HG03565 (cell line): Measurements from ENCODE around the gene AP4E1.
"Not testable (repeated sequence)": the region's sequence is repeated elsewhere in the genome, so short reads cannot be mapped to it uniquely, and the experiment has no call there.

Source experiments
- ATAC-seq: cut with Tn5 transposase; IDR thresholded peaks from one replicate; pipeline ENCODE4 v1.9.1; 2021; ENCODE audit warnings: mild to moderate bottlenecking, moderate library complexity; ENCODE audit not compliant: unreplicated experiment

The AP4E1 gene

DNA sequence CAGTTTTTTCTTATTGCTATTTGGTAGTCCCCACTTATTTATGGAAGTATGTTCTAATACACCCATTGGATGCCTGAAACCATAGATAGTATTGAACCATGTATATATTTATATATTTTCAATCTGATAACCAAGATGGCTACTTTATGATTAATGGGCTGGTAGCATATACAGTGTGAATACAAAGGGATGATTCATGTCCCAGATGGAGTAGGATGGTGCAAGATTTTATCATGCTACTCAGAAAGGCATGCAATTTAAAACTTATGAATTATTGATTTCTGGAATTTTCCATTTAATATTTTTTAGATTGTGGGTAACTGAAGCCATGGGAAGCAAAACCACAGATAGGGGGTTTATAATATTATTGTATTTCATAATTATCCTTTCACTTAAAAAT is 35.2 kb downstream of the AP4E1 start:
- ATAC-seq, result no peak

DNA sequence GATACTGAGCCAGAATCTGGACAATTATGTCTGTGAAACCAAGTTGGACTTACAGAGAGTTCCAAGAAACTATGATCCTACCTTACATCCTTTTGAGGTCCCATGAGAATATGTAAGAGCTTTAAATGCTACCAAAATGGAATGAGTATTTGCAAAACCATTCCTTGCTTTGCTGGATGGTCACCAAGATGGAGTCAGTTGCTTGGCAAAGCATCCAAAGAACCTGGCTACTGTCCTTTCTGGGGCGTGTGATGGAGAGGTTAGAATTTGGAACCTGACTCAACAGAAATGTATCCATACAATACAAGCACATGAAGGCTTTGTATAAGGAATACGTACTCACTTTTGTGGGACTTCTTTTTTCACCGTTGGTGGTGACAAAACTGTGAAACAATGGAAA is 36.2 kb downstream of the AP4E1 start:
- no peak for ATAC-seq

DNA sequence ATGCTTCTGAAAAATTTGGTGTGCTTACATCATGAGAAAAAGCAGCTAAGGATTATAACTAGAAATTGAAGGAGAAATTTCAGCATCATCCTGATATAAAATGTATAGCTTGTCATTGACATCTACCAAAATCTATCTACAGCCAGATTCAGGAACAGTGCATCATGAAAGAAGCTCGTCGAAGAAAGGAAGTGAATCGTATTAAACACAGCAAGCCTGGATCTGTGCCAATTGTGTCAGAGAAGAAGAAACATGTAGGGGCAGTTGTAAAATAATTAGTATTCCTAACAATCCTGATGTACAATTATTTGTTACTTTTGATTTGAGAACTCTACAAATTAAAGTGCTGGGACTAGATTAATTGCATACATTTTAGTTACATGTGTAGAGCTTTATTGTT is 37.2 kb downstream of the AP4E1 start:
- no peak for ATAC-seq

DNA sequence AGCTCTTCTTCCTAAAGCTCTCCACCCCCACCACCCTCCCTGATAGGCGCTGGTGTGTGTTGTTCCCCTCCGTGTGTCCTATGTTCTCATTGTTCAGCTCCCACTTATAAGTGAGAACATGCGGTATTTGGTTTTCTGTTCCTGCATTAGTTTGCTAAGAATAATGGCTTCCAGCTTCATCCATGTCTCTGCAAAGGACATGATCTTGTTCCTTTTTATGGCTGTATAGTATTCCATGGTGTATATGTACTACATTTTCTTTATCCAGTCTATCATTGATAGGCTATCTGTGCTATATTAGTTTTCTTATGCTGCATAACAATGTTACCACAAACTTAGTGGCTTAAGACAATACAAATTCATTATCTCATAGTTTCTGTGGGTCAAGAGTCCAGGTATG is 42.3 kb downstream of the AP4E1 start:
- ATAC-seq, result not testable (repeated sequence)

DNA sequence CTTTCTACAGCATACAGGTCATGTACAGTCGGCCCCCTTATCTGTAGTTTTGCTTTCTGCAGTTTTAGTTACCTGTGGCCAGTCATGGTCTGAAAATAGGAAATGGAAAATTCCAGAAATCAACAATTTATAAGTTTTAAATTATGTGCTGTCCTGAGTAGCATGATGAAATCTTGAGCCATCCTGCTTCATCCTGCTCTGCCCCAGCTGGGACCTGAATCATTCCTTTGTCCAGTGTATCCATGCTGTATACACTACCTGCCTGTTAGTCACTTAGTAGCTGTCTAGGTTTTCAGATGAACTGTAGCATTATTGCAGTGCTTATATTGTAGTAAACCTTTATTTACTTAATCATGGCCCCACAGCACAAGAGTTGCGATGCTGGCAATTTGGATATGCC is 44.8 kb downstream of the AP4E1 start:
- no peak for ATAC-seq

DNA sequence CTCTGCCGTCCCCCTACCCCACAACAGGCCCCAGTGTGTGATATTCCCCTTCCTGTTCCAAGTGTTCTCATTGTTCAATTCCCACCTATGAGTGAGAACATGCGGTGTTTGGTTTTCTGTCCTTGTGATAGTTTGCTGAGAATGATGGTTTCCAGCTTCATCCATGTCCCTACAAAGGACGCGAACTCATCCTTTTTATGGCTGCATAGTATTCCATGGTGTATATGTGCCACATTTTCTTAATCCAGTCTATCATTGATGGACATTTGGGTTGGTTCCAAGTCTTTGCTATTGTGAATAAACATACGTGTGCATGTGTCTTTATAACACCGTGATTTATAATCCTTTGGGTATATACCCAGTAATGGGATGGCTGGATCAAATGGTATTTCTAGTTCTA is 46.4 kb downstream of the AP4E1 start:
- ATAC-seq, result not testable (repeated sequence)

DNA sequence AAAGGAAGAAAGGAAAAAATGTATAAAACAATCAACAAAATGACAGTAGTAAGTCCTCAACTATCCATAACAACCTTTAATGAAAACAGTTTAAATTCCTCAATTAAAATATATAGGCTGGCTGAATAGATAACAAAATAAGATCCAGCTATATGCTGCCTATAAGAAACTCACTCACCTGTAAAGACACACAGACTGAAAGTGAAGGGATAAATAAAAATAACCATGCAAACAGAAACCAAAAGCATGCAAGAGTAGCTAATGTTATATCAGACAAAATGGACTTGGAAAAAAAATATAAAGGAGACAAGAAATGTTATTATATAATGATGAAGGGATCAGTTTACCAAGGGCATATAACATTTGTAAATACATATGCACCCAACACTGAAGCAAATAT is 51.2 kb downstream of the AP4E1 start:
- no peak for ATAC-seq

DNA sequence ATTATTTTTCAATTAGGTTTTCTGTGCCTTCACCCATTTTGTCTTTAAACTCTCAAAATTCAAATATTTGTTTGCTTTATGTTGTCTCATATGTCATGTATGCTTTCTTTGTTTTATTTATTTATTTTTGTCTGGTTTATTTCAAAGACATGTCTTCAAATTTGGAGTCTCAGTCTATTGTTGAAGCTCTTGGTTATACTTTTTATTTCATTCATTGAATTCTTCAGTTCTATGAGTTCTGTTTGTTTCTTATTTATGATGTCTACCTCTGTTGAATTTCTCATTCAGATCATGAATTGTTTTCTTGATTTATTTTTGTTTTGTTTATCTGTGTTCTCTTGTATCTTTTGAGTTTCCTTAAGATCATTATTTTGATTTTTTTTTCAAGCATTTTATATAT is 55.6 kb downstream of the AP4E1 start:
- ATAC-seq, result no peak

DNA sequence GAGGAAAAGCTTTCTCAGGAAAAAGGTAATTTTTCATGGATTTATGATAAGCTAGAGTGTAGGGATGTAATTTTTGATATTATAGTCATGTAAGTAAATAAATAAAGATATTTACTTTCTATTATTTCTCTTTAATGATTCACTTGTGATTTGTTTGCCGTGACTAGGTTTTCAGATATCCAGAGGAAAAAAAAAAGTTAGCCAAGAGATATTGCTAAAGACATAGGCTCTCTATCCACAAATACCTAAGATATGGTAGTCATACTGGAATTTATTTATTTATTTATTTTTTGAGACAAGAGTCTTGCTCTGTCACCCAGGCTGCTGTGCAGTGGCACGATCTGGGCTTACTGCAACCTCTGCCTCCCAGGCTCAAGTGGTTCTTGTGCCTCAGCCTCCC is 59.9 kb downstream of the AP4E1 start:
- no peak for ATAC-seq

DNA sequence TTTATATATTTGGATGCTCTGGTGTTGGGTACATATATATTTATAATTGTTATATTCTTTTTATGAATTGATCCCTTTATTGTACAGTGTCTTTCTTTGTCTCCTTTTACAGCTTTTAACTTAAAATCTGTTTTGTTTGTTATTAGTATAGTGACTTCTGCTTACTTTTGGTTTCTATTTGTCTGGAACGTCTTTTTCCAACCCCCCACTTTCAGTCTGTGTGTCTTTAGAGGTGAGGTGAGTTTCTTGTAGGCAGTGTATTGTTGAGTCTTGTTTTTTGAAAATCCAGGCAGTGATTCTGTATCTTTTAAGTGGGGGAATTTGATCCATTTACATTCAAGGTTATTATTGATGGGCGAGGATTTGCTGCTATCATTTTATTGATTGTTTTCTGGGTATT is 62.0 kb downstream of the AP4E1 start:
- ATAC-seq, result no peak

DNA sequence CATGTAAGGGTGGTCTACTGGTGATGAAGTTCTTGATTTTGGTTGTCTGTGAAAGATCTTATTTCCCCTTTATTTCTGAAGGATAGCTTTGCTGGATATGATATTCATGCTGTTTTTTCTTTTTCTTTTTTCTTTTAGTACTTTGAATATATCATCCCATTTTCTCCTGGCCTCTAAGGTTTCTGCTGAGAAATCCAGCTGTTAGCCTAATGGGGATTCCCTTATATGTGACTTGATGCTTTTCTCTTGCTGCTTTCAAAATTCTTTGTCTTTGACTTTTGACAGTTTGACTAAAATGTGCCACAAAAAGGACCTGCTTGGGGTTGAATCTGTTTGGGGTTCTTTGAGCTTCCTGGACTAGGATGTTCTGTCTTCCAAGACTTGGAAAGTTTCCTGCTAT is 62.6 kb downstream of the AP4E1 start:
- ATAC-seq, result no peak

DNA sequence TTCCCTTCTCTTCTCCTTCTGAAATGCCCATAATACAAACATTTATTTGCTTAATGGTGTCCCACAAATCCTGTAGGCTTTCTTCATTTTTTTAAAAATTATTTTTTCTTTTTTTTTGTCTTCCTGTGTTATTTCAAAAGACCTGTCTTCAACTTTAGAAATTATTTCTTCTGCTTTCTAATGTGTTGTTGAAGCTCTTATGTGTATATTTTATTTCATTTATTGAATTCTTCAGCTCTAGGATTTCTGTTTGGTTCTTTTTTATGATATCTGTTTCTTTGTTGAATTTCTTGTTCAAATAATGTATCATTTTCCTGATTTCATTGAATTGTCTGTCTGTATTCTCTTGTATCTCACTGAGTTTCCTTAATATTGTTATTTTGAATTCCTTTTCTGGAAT is 63.1 kb downstream of the AP4E1 start:
- no peak for ATAC-seq

DNA sequence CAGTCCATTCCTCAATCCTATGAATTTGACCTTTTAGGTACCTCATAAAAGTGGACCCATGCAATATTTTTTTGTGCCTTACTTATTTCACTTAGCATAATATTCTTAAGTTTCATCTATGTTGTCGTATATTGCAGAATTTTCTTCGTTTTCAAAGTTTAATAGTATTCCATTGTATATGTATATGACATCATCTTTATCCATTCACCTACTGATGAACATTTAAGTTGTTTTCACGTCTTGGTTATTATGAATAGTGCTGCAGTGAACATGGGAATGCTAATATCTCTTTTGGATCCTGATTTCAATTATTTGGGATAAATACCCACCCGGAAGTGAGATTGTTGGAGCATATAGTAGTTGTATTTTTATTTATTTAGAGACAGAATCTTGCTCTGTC is 65.1 kb downstream of the AP4E1 start:
- no peak for ATAC-seq

DNA sequence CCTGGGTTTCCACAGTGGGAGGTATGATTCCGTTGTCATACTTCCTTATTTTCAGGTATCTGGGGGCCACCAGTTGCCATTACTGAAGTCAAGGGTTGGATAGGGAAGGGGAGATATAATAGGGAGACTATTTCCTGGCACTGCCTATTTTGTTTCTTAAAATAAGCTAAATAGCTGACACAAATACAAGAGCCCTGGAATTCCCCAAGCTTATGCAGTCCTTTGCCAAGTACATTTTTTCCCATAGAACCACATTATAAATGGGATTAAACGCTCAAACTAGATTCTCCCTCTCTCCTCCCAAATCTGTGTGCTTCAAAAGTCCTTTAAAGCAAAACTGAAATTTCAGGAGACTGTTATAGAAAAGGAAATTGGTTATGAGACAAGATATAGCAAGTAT is 68.7 kb downstream of the AP4E1 start:
- no peak for ATAC-seq

DNA sequence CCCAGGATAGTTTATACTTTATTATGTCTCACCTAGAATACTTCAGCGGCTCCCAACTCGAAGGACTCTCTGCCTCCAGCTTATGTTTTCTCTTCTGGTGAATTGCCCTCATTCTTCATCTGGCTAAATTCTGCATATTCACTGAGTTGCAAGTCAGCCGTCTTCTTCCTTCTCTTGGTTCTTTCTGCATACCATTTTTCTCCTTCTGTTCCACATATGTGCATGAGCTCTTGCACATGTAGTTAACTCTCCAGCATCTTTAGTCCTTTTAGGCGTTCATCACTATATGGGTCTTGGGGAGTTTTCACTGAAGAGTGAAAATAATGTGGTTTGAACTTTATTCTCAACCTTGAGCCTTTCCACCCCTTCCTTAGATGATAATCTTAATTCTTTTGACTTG is 70.1 kb downstream of the AP4E1 start:
- ATAC-seq, result no peak

DNA sequence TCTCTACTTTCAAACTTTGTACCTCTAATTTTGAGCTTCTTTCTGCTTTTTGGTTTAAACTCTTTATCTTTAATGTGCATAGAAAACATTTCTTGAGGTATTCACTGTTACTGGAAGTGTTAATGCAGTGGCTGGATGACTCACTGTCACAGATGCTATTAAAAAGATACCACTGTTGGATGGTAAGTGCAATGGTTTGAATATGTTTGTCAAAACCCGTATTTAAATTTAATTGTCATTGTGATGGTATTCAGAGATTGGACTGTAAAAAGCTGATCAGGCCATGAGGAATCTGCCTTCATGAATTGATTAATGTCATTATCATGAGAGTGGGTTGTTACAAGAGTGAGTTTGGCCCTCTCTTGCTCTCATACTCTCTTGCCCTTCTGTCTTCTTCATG is 70.6 kb downstream of the AP4E1 start:
- ATAC-seq, result no peak

DNA sequence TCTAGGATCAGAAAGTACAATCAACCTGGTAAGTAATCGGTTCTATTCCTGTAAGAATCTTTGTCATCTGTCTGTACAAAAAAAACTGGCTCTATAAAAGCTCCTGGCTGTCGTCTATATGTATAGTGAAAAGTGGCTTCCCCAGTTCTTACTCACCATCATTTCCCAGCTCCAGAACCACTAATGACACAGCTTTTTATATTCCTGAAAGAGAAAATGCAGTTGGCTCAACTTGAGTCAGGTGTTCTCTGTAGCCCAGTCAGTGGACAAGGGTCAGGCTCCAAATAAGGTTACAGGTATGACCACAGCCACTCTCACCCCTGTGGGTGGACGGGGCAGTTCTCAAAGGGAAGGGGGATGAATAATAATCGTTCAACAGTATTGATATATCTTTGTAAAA is 85.1 kb downstream of the AP4E1 start:
- no peak for ATAC-seq

DNA sequence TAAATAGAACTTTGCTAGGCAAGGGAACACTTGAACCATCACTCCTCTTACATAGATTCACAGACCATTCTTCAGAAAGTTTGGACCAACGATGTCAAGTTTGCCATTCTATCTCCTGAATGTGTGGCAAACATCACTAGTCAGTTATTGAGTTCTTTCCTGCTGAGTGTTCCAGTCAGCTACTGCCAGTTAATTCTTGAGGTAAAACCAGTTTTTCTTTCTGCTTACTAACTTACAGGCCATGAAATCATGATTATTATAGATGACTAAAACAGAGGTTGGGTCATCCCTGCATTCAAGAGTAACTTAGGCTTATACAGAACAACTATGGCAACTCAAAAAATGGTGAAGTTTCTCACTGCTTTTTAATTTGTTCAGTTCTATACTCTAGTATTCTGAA is 88.2 kb downstream of the AP4E1 start:
- ATAC-seq, result no peak

DNA sequence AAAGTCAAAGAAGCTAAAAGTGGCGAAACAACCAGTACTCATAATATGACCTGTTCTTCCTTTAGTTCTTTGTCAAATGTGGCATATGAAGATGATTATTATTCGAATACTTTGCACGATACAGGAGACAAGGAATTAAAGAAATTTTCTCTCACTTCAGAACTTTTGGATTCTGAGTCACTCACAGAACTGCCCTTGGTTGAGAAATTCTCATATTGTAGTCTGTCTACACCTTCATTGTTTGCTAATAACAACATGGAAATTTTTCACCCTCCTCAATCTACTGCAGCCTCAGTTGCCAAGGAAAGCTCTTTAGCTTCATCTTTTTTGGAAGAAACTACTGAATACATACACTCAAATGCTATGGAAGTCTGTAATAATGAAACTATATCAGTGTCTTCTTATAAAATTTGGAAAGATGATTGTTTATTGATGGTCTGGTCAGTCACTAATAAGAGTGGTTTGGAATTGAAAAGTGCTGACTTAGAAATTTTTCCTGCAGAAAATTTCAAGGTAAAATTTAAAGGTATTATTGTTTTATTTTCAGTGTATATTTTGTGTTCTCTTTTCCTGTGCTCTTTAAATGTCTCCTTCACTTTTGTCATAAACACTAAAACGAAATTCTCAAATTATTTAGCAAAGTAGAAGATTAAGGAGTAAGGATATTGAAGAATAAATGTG is 89.0 kb downstream of the AP4E1 start:
- no peak for ATAC-seq

DNA sequence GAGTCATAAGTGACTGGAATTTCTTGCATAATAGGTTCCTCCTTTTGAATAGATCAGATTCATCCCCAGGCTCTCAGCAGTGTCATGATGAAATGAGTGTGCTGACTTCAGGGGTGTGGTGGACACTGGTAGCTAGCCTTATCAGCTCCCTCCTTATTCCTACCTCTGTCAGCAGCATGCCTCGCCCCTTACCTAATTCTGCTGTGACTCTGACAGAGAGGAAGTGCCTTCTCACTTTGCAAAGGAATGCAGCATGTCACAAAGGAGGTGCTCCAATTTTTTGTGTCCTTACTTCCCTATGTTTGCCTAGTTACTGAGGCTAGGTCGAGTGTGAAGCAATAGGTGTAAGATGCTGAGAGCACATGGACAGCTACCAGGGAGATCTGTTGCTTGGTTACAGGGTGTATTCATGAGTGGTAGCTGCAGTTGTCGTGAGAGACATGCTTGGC is 95.6 kb downstream of the AP4E1 start:
- no peak for ATAC-seq

DNA sequence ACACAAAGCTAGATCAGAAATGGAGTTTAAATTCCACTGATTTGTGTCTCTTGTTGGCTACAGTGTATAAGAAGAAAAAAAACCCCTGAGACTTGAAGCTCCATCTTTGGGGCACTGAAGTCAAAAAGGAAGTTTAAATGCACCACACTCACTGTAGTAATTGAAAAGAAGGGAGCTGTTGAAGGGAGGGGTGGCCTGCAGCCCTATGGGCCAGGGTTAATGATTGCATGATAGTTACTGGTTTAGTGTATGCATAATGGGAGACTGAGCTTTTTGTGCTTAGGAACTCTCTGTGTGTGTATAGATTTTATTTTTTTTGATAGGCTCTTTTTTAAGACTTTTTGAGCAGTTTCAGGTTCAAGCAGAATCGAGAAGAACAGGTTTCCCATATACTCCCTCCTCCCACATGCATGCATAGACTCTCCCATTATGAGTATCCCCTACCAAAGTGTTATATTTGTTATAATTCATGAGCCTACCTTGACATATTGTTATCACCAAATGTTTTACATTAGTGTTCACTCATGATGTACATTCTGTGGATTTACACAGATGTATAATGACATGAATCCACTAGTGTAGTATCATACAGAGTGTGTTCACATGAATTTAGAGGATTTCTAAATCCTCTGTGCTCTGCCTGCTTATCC is 98.0 kb downstream of the AP4E1 start:
- no peak for ATAC-seq

DNA sequence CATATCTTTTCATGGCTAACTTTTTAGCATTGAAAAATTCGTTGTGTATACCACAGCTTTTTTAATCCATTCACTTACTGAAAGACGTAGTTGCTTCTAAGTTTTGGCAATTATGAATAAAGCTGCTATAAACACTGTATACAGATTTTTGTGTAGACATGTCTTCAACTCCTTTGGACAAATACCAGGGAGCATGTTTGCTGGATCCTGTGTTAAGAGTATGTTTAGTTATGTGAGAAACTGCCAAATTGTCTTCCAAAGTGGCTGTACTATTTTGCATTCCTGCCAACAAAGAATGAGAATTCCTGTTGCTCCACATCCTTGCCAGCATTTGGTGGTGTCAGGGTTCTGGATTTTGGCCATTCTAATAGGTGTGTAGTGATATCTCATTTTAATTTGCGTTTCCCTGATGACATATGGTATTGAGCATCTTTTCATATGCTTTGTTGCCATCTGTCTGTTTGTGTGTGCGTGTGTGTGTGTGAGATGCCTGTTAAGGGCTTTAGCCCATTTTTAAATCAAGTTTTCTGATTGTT is 98.7 kb downstream of the AP4E1 start:
- ATAC-seq, result no peak

DNA sequence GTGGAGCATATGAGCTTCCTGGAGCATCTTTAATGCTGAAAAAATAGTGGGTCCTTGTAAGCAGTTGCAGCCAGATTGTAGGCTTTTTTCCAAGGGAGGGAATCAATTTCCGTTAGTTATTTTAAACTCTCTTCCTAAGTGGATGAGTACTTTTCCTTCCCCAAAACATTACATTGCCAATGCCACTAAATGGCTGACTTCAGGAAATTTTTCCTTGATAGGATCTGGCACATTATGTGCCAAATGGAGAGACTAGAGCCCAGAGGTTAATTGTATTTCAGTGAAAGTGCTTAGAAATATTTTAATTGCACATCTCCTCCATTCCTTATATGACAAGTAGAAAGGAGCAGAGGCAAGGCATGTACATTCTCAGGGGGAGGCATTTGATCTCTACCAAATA is 102.7 kb downstream of the AP4E1 start:
- no peak for ATAC-seq
